HG03095 (cell line): ENCODE data around the gene ESYT2.

Source experiments
- ATAC-seq: cut with Tn5 transposase; IDR thresholded peaks from one replicate; pipeline ENCODE4 v1.9.1; 2021; ENCODE audit warnings: moderate library complexity; ENCODE audit not compliant: unreplicated experiment

The ESYT2 gene

DNA sequence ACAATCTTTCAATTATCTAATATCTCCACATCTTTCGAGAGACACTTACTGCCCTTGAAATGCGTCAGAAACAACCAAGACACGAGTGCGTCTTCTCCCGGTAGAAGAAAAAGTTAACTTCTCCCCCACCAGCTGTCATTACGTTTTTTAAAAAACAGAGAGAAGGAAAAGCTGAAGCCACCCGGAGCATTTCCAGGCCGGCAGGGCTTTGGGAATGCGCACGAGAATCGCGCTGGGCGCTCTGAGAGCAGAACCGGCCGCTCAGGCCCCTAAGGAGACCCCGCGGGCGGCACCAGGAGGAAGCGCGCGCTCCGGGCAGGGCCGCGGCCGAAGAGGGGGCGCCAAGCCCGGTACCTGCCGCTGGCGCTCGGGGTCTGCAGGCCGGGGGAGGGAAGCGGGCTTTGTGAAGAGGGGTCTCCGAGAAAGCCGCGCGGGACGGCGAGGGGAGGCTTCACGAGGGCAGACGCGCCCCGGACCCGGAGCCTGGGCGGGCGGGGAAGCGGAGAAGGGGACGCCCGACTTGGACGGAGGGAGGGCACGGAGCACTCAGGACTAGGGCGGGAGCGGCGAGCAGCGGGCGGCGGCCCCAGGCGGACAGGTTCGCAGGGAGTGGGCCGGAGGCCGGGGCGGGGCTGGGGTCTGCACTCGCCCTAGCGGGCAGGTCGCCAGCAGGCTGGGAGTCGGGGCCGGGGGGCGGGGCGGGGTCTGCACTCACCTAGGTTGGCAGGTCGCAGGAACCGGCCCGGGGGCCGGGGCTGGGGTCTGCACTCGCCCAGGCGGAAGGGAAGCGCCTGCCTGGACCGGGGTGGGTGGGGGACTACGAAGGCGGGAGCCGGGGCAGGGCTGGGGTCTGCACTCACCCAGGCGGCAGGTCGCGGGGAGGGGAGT, 932 bp downstream of the ESYT2 start:
- no peak for ATAC-seq

DNA sequence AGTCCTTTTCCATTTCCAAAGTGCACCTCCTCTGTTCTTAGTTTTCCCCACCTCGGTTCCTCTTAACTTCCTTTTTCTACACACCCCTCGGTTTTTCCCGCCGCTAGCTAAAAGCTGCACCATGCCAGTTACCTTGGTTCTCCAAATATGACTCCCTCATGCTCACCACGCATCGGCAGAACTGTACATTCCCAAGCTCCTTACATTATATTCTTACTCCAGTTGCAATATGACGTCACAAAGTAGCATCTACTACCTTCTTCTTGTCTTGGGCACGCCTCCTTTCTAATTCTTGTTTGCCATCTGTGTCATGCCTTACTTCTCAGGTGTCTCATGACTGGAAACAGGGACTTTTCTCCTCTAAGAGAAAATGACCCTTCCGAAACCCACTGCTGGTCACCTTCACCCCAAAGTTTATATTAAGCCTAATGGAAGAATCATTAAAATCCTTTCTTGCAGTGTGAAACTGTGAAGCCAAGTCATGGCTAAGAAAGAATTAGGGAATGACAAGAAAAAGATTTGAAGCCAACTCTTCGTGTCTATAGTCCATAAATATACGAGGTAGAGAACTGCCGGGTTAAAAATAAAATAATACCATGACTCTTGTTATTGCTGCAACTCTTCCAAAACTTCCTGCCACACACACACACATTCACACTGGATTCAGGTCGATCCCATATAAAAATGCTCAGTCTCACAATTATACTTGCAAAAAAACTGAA, 1.7 kb downstream of the ESYT2 start:
- ATAC-seq: no peak

DNA sequence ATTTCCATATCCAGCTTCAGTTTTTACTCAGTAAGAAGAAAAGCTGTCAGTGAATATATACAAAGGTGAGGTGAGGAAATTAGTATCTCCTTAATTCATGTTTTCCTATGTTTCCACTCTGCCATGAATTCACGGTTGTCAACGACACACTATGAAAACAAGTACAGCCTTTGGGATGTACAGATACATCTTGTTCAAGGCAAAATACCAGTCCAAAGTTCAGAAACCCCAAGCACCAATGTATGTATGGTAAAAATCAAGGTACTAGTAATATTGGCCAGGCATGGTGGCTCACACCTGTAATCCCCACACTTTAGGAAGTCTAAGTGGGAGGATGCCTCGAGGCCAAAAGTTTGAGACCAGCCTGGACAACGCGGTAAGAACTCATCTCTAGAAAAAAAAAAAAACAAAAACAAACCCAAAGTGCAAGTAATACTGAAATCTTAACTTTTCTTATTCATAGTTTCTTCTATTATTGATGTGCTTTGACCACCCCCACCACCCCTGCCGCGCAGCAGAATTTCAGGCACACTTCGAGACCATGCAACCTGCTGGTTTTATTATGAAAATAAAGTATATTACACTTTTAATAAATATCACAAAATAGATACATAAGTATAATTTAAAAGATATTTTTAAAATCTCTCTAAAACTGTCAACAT, 3.5 kb downstream of the ESYT2 start:
- ATAC-seq: no peak

DNA sequence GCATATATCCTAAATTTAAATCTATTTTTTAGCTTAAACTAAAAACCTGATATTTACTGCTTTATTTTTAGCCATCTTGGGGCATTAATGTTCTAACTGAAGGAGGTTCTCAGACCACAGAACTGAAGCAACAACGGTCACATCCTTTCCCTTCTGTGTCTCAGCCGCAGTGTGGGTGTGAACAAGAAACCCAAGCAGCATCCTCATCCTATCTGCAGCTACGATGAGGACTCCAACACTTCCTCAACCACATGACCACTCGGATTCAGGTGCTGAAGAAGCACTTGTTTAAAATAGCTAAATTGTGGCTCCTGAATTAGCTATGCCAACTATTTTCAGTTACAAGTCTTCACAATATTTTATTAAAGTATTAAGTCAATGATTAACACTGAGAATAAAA, 5.3 kb downstream of the ESYT2 start:
- ATAC-seq: peak; percentile 62

DNA sequence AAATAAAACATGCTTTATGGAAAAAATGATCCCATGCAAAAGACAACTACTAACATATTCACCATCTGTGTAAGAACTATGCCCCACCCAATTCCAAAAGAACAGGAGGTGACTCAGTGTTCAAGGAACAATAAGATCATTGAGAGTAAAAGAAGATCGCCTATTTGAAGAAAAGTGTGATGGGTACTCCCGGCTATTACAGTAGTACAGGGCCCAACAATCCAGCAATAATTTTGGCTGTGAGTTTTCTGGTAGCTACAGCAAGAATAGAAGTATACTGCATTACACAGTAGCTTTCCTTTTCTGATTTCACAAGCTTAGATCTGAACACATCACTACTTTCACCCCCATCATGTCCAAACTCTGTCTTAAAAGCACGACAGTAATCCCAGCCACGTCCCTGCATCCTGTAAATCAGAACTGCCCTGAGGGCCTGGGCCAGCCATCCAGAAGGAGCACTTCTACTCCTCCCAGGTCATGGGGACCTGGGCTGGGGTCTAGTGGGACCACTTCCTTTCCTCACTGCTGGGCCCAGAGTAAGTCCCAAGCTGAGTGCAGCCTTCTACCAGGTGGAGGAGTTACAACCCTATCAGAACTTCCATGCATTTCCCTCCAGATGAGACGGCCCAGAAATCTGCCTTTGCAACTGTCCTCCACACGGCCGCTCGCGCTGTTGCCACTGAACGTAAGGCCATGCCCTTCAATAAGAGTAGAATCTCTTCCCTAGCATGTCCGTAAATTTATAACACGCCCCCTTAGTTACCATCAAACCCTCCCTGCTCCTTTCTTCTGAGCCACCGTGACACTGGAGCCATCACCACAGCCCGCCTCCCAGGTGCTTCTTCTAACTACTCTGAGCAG, 7.9 kb downstream of the ESYT2 start:
- no peak for ATAC-seq

DNA sequence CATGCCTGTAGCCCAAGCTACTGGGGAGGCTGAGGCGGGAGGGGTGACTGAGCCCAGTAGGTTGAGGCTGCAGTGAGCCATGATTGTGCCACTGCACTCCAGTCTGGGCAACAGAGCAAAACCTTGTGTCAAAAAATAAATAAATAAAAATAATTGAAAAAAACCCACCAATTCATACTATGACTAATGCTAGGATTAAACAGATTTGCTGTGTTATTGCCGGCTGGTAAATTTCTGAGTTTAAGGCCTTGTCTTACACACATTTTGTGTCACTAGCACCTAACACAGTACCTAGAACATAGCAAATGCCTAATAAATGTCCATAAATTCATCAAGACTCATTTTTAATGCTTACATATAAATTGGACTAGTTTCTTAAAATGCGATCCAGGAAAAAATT, 8.7 kb downstream of the ESYT2 start:
- no peak for ATAC-seq

DNA sequence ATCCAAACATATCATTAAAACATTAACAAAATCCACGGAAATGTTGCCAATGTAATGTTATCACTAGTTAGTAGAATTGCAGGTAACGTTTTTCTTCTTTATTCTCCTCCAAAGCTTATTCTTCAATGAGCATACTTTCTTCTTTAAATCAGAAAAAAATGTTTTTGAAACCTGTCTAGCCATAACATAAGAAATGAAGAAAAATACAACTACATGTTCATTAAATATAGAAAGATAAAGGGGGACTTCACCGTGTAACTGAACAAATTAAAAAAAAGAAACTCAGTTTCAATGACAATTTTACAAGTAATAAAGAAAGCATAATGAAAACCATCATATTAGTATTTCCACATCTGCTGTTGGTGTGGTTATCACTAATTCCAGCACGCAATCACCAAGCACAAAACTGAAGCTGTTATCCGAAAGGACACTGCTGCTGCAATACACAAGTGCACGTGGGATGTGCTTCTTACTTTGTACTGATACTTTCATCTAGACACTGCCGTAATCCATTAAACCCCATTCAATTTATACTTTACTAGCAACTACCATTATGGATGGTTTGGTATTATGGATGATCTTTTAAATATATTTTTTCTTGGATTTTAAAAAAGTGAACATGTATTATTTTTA, 9.6 kb downstream of the ESYT2 start:
- ATAC-seq: no peak

DNA sequence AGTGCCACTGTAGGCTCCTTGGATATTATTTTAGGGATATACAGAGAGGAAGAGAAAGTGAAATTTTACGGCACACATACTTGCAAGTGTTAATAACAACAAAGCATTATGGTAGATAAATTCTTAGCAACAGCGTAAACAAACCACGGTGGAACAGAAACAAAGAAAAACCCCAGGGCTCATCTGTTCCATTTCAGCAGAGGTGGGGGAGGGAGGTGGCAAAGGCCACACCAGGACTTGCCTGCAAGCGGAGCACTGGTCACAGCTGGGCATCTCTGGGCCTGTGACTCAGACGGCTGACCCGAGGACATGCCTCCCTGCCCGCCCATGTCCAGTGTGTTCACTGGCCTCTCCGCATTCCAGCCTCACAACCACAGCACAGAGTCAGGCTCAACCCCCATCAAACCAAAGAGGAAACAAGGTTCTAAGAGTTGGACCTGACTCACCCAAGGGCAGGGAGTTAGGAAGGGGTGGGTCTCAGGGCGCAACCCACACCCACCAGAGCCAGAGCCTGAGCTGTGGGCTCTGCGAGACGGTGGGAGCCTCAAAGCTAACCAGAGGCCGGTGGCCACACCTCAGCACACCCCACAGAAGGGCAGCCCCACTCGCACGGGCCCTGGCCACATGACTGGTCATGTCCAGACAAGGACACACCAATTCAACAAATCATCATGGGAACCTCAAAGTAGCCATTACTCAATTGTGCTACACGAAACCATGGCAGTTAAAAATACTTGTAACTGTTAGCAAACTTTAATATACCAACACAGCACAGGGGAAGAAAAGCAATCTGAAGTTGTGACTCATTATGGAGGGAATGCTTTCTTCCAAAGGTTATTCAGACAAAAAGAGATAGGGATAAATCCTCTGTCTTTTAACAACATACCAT, 10.7 kb downstream of the ESYT2 start:
- peak; percentile 81 for ATAC-seq

DNA sequence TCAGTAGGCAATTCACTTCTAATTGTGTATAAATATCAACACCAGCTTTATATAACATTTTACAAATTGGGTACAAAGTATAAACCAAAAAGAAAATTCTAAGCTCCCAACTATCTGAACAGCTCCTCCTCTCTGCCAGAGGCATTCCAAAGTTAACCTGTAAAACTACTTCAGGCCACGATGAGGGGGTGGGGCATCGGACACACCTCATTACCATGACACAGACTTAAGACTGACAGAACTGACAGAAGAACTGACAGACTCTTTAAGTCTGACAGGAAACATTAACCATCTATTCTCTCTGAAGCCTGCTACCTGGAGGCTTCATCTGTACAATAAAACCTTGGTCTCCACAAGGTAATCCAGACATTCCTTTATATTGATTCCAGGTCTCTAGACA, 12.3 kb downstream of the ESYT2 start:
- ATAC-seq: no peak

DNA sequence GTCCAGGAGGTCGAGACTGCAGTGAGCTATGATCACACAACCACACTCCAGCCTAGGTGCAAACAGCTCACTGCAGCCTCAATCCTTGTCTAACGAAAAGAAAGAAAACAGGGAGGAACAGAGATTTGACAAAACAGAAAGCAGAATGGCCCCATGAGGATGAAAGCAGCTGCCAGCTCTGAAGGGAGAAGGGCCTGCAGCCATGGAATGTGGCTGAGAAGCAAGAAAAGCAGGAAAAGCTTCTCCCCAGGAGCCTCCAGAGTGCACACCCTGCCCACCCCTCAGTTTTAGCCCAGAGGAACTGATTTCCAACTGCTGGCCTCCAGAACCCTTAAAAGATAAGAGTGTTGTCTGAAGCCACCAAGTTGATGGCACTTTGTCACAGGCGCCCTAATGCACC, 13.0 kb downstream of the ESYT2 start:
- no peak for ATAC-seq

DNA sequence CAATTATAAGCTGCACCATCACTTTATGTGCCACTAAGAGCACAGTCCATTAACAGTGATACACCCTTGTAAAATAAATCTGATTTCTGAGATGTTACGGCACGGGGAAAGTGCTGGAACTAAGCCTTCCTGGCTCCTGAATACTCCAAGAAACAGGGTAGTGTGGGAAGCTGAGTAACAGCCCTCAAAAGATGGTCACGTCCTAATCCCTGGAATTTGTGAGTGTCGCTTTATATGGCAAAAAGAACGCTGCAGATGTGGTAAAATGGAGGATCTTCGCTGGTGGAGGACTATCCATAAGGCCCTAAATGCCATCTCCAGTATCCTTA, 13.5 kb downstream of the ESYT2 start:
- ATAC-seq: no peak

DNA sequence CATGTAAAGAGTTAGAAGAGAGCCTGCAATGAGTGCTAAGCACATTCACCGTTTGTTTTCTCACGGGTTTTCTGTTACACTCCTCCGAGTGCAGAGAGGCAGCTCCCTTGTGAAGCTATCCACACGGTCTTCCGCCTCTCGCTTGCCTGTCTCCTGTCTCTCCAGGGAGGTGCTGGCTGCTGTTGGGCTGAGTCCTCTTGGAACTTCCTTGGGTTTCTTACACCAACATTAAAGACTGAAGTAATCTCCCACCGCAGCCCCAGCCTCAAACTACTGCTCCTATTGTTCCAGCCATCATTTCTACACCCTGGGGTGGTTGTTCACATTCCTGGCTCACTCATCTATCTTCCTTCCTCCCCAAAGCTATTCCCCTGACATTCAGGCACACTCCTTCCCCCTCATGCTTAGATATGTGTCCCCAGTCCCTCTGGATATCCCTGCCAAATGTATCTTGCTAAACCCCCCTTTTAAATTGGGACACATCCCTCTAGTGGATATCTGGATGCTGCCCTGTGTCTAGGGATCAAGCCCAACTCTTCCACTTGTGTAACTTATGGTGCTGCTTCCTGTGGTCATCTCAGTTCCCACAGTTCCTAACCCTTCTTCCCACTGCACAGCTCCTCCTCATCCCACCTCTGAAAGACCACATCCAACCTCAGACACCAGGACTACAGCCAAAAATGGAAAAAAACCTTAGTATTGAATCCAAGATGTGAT, 14.1 kb downstream of the ESYT2 start:
- no peak for ATAC-seq

DNA sequence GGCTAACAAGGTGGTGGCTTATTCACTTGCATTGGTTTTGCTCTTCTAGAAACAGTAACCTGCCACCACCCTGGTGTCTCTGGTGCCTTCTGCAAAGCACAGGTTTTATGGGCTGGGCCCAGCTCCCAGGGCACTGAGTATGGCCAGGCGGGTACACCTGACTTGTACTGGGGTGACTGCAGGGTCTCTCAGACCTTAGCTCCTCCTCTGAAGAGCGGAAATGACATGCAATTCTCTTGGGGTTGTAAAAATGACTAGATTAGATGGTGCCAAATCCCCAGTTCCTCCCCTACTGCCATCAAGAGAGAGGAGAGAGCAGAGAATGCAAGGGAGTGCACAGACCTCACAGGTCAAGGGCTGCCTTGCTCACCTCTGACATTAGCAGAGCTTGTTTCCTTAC, 14.7 kb downstream of the ESYT2 start:
- ATAC-seq: no peak

DNA sequence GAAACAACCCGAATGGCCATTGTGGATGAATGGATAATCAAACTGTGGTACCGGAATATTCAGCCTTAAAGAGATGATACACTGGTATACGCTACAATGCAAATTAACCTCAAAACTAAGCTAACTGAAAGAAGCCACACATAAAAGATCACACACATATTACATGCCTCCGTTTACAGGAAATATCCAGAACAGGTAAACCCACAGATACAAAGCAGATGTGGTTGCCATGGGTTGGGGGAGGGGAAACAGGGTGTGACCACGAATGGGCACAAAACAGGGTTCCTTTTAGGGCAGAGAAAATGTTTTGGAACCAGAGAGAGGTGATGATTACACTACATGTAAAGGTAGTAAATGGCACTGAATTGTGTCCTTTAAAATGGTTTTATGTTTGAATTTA, 16.6 kb downstream of the ESYT2 start:
- no peak for ATAC-seq

DNA sequence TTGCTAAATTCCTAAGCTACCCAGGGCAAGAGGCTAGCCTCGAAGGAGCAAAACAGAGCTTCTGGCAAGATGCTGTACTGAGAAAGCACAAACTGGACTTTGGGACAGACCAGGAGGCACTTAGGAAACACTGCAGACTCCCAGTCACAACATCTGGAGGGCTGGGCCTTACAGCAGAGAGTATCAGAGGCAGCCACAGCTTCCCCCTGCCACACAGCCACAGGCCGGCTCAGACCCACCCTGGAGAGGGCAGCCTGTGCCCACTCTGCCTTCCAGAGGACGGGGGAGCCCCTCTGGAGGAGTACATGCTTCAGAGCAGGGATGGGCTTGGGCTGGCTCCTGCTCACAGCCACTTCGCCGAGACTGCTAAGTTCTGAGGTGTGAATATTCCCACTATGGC, 17.4 kb downstream of the ESYT2 start:
- ATAC-seq: no peak

DNA sequence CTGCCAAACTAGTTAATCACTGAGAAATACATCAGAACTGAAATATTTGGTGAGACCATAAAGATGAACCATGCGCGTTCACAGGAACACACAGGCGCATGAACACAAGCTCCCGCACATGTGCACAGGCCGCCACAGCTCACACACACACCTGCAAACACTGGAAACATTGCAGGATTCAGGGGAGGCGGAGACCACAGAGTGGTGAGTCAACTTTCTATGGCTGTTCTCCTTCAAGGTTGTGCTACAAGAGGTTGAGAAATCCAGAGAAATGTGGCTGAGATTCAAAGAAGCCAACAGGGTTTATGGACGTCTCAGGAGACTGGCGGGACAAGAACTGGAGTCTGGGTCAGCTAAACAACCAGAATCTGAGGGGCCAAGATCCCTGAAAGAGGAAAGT, 17.8 kb downstream of the ESYT2 start:
- no peak for ATAC-seq

DNA sequence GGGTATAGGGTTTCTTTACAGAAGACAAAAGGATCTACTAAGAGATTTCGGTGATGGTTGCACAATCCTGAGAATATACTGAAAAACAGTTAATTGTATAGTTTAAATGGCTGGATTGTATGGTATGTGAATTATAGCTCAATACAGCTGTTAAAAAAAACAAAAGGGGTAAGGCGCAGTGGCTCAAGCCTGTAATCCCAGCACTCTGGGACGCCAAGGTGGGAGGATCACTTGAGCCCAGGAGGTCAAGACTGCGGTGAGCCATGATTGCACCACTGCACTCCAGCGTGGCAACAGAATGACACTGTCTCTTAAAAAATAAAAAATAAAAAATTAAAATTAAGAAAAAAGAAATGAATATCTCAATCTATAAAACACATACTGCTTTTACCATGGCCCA, 18.5 kb downstream of the ESYT2 start:
- no peak for ATAC-seq

DNA sequence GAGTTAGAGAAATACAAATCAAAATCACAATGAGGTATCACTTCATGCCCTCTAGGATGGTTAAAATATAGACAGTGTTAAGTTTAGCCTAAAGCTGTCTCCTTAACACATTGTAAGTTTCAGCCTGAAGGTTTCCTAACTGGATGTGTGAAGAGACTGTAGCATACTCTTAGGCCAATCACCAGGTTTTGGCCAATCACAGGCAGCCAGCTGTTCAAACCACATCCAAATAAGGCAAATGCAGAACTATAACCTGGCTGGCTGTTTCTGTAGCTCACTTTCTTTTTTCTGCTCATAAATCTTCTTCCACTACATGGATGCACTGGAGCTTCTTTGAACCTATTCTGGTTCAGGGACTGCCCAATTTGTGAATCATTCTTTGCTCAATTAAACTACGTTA, 19.7 kb downstream of the ESYT2 start:
- ATAC-seq: peak; percentile 96

DNA sequence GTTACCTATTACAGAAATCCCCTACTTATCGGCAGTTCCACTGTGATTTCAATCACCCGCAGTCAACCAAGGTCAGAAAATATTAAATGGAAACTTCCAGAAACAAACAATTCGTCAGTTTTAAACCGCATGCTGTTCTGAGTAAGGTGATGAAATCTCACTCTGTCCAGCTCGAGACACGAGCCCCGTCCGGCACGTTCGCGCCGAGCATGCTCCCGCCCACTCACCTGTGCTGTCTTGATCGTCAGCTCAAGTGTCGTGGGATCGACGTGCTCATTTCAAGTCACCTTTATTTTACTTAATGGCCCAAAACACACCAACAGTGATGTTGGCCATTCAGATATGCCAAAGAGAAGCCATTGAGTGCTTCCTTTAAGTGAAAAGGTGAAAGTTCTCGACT, 21.2 kb downstream of the ESYT2 start:
- no peak for ATAC-seq
